Peyer's patch (tissue), 4 donors: Measurements from ENCODE around the gene CPNE8. TPM values are rescaled to one million over a fixed set of nuclear protein-coding genes. Genes with fewer than 3 reads are reported as not detected.

Experiments used
- DNase-seq, 3 donors: peaks; one replicate each; pipeline ENCODE4 v3.0.0-alpha.2; 2017 to 2019
- H3K27ac ChIP-seq, 4 donors: fragments of 200-600 bp; sonication (generic); one replicate each; pipeline ENCODE4 v1.5.1; 2016 to 2019
- H3K27me3 ChIP-seq, 2 donors: fragments of 200-600 bp; sonication (generic); one replicate each; pipeline ENCODE4 v1.5.1; 2019
- H3K36me3 ChIP-seq, 3 donors: fragments of 200-600 bp; sonication (generic); one replicate each; pipeline ENCODE4 v1.5.1; 2016 to 2019
- H3K4me1 ChIP-seq, 4 donors: fragments of 200-600 bp; sonication (generic); one replicate each; pipeline ENCODE4 v1.5.1; 2016 to 2019
- H3K4me3 ChIP-seq, 4 donors: fragments of 200-600 bp; sonication (generic); 1 replicate in 3 of 4; 2 replicates in 1 of 4; pipeline ENCODE4 v1.5.1; 2016 to 2019; ENCODE audit warnings: mild to moderate bottlenecking in 1 of 4
- H3K9me3 ChIP-seq, 4 donors: fragments of 200-600 bp; sonication (generic); one replicate each; pipeline ENCODE4 v1.5.1; 2016 to 2019; ENCODE audit warnings: mild to moderate bottlenecking in 1 of 4
- POLR2A ChIP-seq, 2 donors: fragments of 450-650 bp; IDR thresholded peaks; one replicate each; pipeline ENCODE4 v1.5.1; 2017; ENCODE audit warnings: antibody characterized with exemption in 2 of 2, mild to moderate bottlenecking in 2 of 2, moderate library complexity in 2 of 2
- total RNA-seq, 4 donors: library from RNA; depleted of rRNA; stranded (reverse); fragments of >200 nt; gene quantifications; one replicate each; pipeline ENCODE4 v1.1.0, GENCODE V29; 2016
- TF ChIP-seq, protein P1 (sequence below), 6 experiments: fragments of 450-650 bp in 4 of 6; fragments of 200-600 bp in 2 of 6; sonication (generic) in 1 of 6; IDR thresholded peaks; one replicate each; pipeline ENCODE4 v1.5.1; 2017 to 2019; ENCODE audit warnings: antibody characterized with exemption in 6 of 6, mild to moderate bottlenecking in 3 of 6, moderate library complexity in 1 of 6

Gene CPNE8
- total RNA-seq, 4 donors from 2014 or later: 4.4 to 23.1 (median 8.0) TPM

DNA sequence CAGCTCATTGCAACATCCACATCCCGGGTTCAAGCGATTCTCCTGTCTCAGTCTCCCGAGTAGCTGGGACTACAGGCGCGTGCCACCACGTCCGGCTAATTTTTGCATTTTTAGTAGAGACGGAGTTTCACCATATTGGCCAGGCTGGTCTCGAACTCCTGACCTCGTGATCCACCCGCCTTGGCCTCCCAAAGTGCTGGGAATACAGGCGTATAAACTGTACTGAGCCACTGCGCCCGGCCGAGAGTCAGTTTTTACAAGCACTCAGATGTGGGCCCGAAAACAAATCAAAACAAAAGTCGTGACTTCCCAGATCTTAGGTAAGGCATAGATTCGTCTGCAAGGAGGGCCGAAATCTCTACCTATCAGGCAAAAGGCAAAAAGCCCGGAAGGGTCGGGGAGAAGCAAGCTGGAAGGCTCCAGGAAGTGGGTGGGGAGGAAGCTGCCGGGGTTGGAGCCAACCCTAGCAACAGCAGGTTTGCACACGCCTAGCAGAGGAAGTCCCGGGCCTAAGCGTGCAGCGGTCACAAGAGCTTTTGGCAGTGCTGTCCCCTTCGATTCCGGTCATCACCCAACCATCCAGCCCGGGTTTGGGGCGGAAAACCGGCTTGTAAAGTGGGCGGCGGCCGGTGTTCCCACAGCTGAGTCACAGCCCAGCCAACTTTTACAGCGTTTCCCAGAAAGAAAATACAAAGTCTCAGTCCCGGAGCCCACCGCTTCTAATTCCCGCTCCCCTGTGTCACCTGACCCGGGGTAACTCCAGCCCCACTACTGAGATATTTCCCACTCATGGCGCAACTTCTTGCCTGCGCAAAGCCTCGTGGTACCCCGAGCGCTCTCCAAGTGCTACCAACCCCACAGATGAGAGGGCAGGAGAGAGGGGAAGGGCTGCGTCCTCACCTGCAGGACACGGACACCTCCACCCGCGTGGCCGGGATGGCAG, 583 bp downstream of the CPNE8 start:
- Histone ChIP-seq H3K27ac (peak overlapping the region; percentile 75 to 95 (median 82)), H3K4me3 (peak overlapping the region; percentile 39 to 64 (median 56)), H3K9me3 (peaks cover 0 to 3% (median 0%) of the 10 kb centered on the region in 4 donors), H3K27me3 (no peaks in the 10 kb centered on the region), H3K36me3 (no peaks in the 10 kb centered on the region), H3K4me1 (no peaks in the 10 kb centered on the region)
- TF ChIP-seq, protein P1, sequence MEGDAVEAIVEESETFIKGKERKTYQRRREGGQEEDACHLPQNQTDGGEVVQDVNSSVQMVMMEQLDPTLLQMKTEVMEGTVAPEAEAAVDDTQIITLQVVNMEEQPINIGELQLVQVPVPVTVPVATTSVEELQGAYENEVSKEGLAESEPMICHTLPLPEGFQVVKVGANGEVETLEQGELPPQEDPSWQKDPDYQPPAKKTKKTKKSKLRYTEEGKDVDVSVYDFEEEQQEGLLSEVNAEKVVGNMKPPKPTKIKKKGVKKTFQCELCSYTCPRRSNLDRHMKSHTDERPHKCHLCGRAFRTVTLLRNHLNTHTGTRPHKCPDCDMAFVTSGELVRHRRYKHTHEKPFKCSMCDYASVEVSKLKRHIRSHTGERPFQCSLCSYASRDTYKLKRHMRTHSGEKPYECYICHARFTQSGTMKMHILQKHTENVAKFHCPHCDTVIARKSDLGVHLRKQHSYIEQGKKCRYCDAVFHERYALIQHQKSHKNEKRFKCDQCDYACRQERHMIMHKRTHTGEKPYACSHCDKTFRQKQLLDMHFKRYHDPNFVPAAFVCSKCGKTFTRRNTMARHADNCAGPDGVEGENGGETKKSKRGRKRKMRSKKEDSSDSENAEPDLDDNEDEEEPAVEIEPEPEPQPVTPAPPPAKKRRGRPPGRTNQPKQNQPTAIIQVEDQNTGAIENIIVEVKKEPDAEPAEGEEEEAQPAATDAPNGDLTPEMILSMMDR (IDR thresholded peaks at IDR 0.05): no peak
- TF ChIP-seq POLR2A (IDR thresholded peaks at IDR 0.05): no peak
- peak; percentile 56 to 85 (median 66) for DNase-seq

GRCh38 chr12:38903596-38903995, 1.8 kb downstream of the CPNE8 start:
- Histone ChIP-seq H3K27ac (peak overlapping the region in 3 of 4 donors; percentile 33 to 95 (median 75)), H3K4me3 (peak overlapping the region in 1 of 4 donors; percentile 60)

DNA sequence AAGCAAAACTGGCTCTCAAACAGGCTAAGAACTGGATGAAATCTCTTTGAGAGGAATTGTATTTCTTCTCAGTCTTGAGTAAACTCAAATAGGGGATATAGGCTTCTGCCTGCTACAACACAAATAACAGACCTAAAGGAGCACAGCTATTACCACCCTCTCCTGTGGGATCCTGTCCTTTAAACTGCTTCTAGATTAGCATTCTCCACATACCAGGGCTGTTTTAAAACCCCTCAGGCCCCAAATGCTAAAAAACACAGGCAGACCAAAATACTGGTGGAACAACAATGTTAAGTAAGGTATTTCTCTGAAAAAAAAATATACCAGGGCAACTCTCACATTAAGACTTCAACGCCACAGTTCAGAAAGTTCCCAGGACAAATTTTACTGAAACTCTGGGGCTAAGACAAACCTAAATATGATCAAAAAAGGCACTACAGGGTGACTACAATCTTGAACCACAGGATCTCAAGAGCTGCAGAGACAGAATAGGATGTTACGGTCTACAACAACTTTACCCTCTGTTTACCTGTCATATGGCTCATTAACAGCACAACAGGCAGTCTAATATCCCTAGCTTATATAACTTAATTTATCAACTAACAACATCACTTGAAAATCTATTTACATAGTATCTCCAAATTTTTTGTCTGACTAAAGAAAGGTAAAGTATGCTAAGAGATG, 7.2 kb downstream of the CPNE8 start:
- Histone ChIP-seq H3K36me3 (no peaks in the 10 kb centered on the region), H3K4me3 (no peak overlapping the region), H3K27ac (no peak overlapping the region), H3K4me1 (no peaks in the 10 kb centered on the region), H3K27me3 (no peaks in the 10 kb centered on the region), H3K9me3 (no peaks in the 10 kb centered on the region)
- TF ChIP-seq POLR2A (IDR thresholded peaks at IDR 0.05): no peak
- TF ChIP-seq, protein P1 (IDR thresholded peaks at IDR 0.05): no peak
- DNase-seq: no peak

More at GRCh38 chr12:38903596-38903995, 1.8 kb downstream of the CPNE8 start:
- H3K27me3 ChIP-seq: no peaks in the 10 kb centered on the region
- H3K4me1 ChIP-seq: no peaks in the 10 kb centered on the region
- TF ChIP-seq POLR2A (IDR thresholded peaks at IDR 0.05): no peak
- TF ChIP-seq, protein P1 (IDR thresholded peaks at IDR 0.05): no peak
- H3K9me3 ChIP-seq: peaks cover 0 to 3% (median 0%) of the 10 kb centered on the region in 4 donors
- H3K36me3 ChIP-seq: no peaks in the 10 kb centered on the region
- DNase-seq: no peak

GRCh38 chr12:38895446-38895845, 9.9 kb downstream of the CPNE8 start:
- no peak overlapping the region for H3K4me3 ChIP-seq
- no peaks in the 10 kb centered on the region for H3K27me3 ChIP-seq
- no peaks in the 10 kb centered on the region for H3K9me3 ChIP-seq
- TF ChIP-seq, protein P1 (IDR thresholded peaks at IDR 0.05): no peak
- no peak for TF ChIP-seq POLR2A (IDR thresholded peaks at IDR 0.05)
- DNase-seq: no peak
- H3K4me1 ChIP-seq: no peaks in the 10 kb centered on the region
- no peaks in the 10 kb centered on the region for H3K36me3 ChIP-seq
- H3K27ac ChIP-seq: no peak overlapping the region

- no peak overlapping the region for H3K27ac ChIP-seq
- H3K4me1 ChIP-seq: no peaks in the 10 kb centered on the region
- no peaks in the 10 kb centered on the region for H3K36me3 ChIP-seq
- DNase-seq: no peak
- H3K4me3 ChIP-seq: no peak overlapping the region
- no peaks in the 10 kb centered on the region for H3K9me3 ChIP-seq
- no peaks in the 10 kb centered on the region for H3K27me3 ChIP-seq
- TF ChIP-seq POLR2A (IDR thresholded peaks at IDR 0.05): no peak
- TF ChIP-seq, protein P1 (IDR thresholded peaks at IDR 0.05): no peak
Observed at GRCh38 chr12:38892976-38893375, 12.4 kb downstream of the CPNE8 start.
